DOHH2 (cell line): ENCODE results near the gene P2RX7.
"Not testable (repeated sequence)": the region's sequence is repeated elsewhere in the genome, so short reads cannot be mapped to it uniquely, and the experiment has no call there.

Source experiments
- H3F3A ChIP-seq: fragments of 200-600 bp; sonication (generic), shearing (Covaris generic); 2 replicates; pipeline ENCODE4 v1.6.0; 2016; ENCODE audit warnings: antibody characterized with exemption, mild to moderate bottlenecking; ENCODE audit not compliant: control insufficient read depth, insufficient read depth
- H3K27ac ChIP-seq: fragments of 200-600 bp; sonication (generic); 2 replicates; pipeline ENCODE4 v1.5.1; 2014; ENCODE audit warnings: low read depth, mild to moderate bottlenecking, low read length, moderate library complexity
- H3K27me3 ChIP-seq: fragments of 200-600 bp; sonication (generic); 2 replicates; pipeline ENCODE4 v1.6.1; 2014; ENCODE audit warnings: mild to moderate bottlenecking, low read length, mixed read lengths; ENCODE audit not compliant: control insufficient read depth
- H3K36me3 ChIP-seq: fragments of 200-600 bp; sonication (generic); 2 replicates; pipeline ENCODE4 v1.6.1; 2014; ENCODE audit warnings: mild to moderate bottlenecking, low read length, moderate library complexity, mixed read lengths; ENCODE audit not compliant: control insufficient read depth
- H3K4me1 ChIP-seq: fragments of 200-600 bp; sonication (generic); 2 replicates; pipeline ENCODE4 v1.6.1; 2014; ENCODE audit warnings: mild to moderate bottlenecking, low read length, mixed read lengths; ENCODE audit not compliant: control insufficient read depth
- H3K4me2 ChIP-seq: fragments of 200-600 bp; sonication (generic); 2 replicates; pipeline ENCODE4 v1.6.0; 2014; ENCODE audit warnings: mild to moderate bottlenecking, low read length, moderate library complexity
- H3K4me3 ChIP-seq: fragments of 200-600 bp; sonication (generic); 2 replicates; pipeline ENCODE4 v1.5.1; 2014; ENCODE audit warnings: mild to moderate bottlenecking, low read length, mixed read lengths
- H3K79me2 ChIP-seq: fragments of 200-600 bp; sonication (generic); 2 replicates; pipeline ENCODE4 v1.6.1; 2014; ENCODE audit warnings: mild to moderate bottlenecking, low read length, mixed read lengths; ENCODE audit not compliant: control insufficient read depth
- H3K9me2 ChIP-seq: fragments of 200-600 bp; sonication (generic); replicated peaks from 2 replicates; pipeline ENCODE4 v1.6.1; 2014; ENCODE audit warnings: mild to moderate bottlenecking, low read length, mixed read lengths; ENCODE audit not compliant: control insufficient read depth
- H3K9me3 ChIP-seq: fragments of 200-600 bp; sonication (generic); 2 replicates; pipeline ENCODE4 v1.6.1; 2014; ENCODE audit warnings: antibody characterized with exemption, low read length, mixed read lengths; ENCODE audit not compliant: control insufficient read depth, insufficient read depth
- H4K20me1 ChIP-seq: fragments of 200-600 bp; sonication (generic); 2 replicates; pipeline ENCODE4 v1.6.0; 2014; ENCODE audit warnings: low read depth, mild to moderate bottlenecking, antibody characterized with exemption, low read length, moderate library complexity; ENCODE audit not compliant: control insufficient read depth, insufficient read depth
- CTCF ChIP-seq: fragments of 200-600 bp; sonication (generic); IDR thresholded peaks from one replicate; pipeline ENCODE4 v1.5.1; 2014; ENCODE audit warnings: antibody characterized with exemption, mild to moderate bottlenecking, low read depth, low read length; ENCODE audit not compliant: poor library complexity, severe bottlenecking
- EZH2phosphoT487 ChIP-seq: fragments of 200-600 bp; sonication (generic); IDR thresholded peaks from 2 replicates; pipeline ENCODE4 v1.6.1; 2017; ENCODE audit warnings: borderline replicate concordance, mild to moderate bottlenecking, antibody characterized with exemption, low read length, moderate library complexity, mixed read lengths

P2RX7 gene

DNA sequence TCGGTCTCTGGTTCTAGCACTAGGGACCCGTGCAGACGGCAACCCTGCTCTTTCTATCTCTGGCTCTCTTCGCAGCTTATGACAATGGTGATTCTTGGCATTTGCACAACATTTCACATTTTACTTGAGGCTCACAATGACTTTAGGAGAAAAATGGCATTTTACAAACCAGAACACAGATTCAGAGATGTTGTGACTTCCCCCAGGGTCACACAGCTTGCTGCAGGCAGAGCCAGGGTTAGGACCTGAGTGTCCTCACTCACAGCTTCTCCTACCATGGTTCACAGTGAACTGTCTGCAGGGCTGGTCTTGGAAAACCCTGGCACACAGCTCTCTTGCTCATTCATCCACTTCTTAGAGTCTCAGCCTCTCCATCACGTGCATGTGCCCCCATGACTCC, 23.7 kb downstream of the P2RX7 start:
- Histone ChIP-seq H3K36me3 (no peaks in the 10 kb centered on the region), H3K4me2 (no peak overlapping the region), H4K20me1 (no peaks in the 10 kb centered on the region), H3K27ac (no peak overlapping the region), H3K4me3 (no peak overlapping the region), H3F3A (no peaks in the 10 kb centered on the region), H3K9me3 (no peaks in the 10 kb centered on the region), H3K79me2 (no peaks in the 10 kb centered on the region), H3K9me2 (no peaks in the 10 kb centered on the region), H3K27me3 (no peaks in the 10 kb centered on the region; the same call in 1 of the 2 replicates), H3K4me1 (peaks cover 6% of the 10 kb centered on the region)
- TF ChIP-seq CTCF (no peak), EZH2phosphoT487 (no peak)

DNA sequence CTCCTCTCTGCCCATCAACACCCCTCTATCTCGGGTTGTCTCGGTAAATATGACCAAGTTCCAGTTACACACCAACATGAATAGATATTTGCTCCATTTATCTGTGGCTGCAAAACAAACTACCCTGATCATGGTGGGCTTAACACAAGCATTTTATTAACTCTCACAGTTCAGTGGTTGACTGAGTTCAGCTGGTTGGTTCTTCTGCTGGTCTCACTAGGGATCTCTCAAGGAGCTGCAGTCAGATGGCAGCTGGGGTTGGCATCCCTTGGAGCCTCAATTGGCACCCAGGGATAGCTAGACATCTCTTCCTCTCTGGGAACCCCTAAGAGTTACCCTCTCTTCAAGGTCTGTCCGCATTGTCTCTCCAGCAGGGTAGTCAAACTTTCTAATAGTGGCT, 25.4 kb downstream of the P2RX7 start:
- Histone ChIP-seq H3K9me3 (no peaks in the 10 kb centered on the region), H3K27me3 (no peaks in the 10 kb centered on the region; the same call in 1 of the 2 replicates), H3K27ac (no peak overlapping the region), H3K4me1 (peaks cover 6% of the 10 kb centered on the region), H3K9me2 (no peaks in the 10 kb centered on the region), H3K36me3 (no peaks in the 10 kb centered on the region), H3K4me2 (no peak overlapping the region), H3K79me2 (no peaks in the 10 kb centered on the region), H3K4me3 (no peak overlapping the region), H4K20me1 (no peaks in the 10 kb centered on the region), H3F3A (no peaks in the 10 kb centered on the region)
- TF ChIP-seq EZH2phosphoT487 (no peak), CTCF (no peak)

DNA sequence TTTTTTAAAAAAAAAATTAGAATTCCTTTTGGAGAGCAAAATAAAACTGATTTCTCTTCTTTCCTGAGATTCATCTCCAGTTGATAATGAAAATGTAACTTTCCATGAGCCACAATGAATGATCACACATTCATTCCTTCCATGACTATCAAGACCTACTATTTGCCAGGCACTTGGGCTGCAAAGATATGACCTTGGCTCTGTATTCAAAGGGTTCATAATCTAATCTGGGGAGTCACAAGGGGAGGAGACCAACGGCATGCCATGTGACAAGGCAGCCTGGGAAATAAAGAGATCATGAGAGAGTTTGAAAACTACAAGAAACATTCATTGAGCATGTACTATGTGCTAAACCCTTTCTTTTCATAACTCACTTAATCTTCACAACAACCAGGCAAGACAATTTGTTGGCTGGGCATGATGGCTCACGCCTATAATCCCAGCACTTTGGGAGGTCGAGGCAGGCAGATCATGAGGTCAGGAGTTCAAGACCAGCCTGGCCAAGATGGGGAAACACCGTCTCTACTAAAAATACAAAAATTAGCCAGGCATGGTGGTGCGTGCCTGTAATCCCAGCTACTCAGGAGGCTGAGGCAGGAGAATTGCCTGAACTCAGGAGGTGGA, 26.2 kb downstream of the P2RX7 start:
- not testable (repeated sequence) for H3F3A ChIP-seq, H3K27me3 ChIP-seq, H3K79me2 ChIP-seq, H3K4me2 ChIP-seq, H3K9me2 ChIP-seq, H3K36me3 ChIP-seq, H3K27ac ChIP-seq, H3K9me3 ChIP-seq, H3K4me3 ChIP-seq, H3K4me1 ChIP-seq, H4K20me1 ChIP-seq

DNA sequence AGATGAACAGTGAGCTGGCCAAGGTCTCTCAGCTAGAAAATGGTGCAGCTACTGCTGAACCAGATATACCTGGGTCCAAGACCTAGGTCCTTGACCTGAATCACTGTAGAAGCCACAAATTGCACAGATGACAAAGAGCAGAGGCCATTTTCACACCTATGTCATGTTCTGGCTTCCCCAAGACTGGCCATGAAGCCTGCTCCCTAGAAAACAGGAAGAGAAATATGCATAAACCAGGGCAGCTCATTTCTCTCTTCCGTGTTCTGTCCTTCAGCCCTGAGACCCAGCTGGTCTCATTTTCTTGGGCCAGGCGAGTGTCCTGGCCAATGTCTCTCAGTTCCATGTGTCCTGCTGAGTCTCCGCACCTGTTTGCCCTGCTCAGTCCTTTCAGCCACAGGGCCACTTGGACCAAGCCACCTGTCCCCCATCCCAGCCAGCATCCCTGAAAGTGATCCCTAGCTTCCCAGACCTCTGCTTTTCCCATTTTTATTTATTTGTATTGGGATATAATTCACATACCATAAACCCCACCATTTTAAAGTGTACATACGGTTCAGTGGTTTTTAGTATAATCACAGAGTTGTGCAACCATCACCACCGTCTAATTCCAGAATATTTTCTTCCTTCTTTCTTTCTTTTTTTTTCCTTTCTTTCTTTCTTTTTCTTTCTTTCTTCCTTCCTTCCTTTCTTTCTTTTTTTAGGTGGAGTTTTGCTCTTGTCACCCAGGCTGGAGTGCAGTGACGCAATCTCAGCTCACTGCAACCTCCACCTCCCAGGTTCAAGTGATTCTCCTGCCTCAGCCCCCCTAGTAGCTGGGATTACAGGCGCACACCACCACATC, 27.0 kb downstream of the P2RX7 start:
- H3K27ac ChIP-seq: no peak overlapping the region
- H3K79me2 ChIP-seq: no peaks in the 10 kb centered on the region
- no peaks in the 10 kb centered on the region; the same call in 1 of the 2 replicates for H3K27me3 ChIP-seq
- H3K4me2 ChIP-seq: no peak overlapping the region
- H3K4me1 ChIP-seq: peaks cover 6% of the 10 kb centered on the region
- TF ChIP-seq EZH2phosphoT487: no peak
- no peak for TF ChIP-seq CTCF
- no peak overlapping the region for H3K4me3 ChIP-seq
- no peaks in the 10 kb centered on the region for H3F3A ChIP-seq
- H3K9me2 ChIP-seq: no peaks in the 10 kb centered on the region
- H3K36me3 ChIP-seq: no peaks in the 10 kb centered on the region
- H4K20me1 ChIP-seq: no peaks in the 10 kb centered on the region
- no peaks in the 10 kb centered on the region for H3K9me3 ChIP-seq
